DOHH2 (cell line): ENCODE measurements around the gene UTS2B.

Experiments used
- H3F3A ChIP-seq: fragments of 200-600 bp; sonication (generic), shearing (Covaris generic); 2 replicates; pipeline ENCODE4 v1.6.0; 2016; ENCODE audit warnings: antibody characterized with exemption, mild to moderate bottlenecking; ENCODE audit not compliant: control insufficient read depth, insufficient read depth
- H3K27ac ChIP-seq: fragments of 200-600 bp; sonication (generic); 2 replicates; pipeline ENCODE4 v1.5.1; 2014; ENCODE audit warnings: low read depth, mild to moderate bottlenecking, low read length, moderate library complexity
- H3K27me3 ChIP-seq: fragments of 200-600 bp; sonication (generic); 2 replicates; pipeline ENCODE4 v1.6.1; 2014; ENCODE audit warnings: mild to moderate bottlenecking, low read length, mixed read lengths; ENCODE audit not compliant: control insufficient read depth
- H3K36me3 ChIP-seq: fragments of 200-600 bp; sonication (generic); 2 replicates; pipeline ENCODE4 v1.6.1; 2014; ENCODE audit warnings: mild to moderate bottlenecking, low read length, moderate library complexity, mixed read lengths; ENCODE audit not compliant: control insufficient read depth
- H3K4me1 ChIP-seq: fragments of 200-600 bp; sonication (generic); 2 replicates; pipeline ENCODE4 v1.6.1; 2014; ENCODE audit warnings: mild to moderate bottlenecking, low read length, mixed read lengths; ENCODE audit not compliant: control insufficient read depth
- H3K4me2 ChIP-seq: fragments of 200-600 bp; sonication (generic); 2 replicates; pipeline ENCODE4 v1.6.0; 2014; ENCODE audit warnings: mild to moderate bottlenecking, low read length, moderate library complexity
- H3K4me3 ChIP-seq: fragments of 200-600 bp; sonication (generic); 2 replicates; pipeline ENCODE4 v1.5.1; 2014; ENCODE audit warnings: mild to moderate bottlenecking, low read length, mixed read lengths
- H3K79me2 ChIP-seq: fragments of 200-600 bp; sonication (generic); 2 replicates; pipeline ENCODE4 v1.6.1; 2014; ENCODE audit warnings: mild to moderate bottlenecking, low read length, mixed read lengths; ENCODE audit not compliant: control insufficient read depth
- H3K9me2 ChIP-seq: fragments of 200-600 bp; sonication (generic); replicated peaks from 2 replicates; pipeline ENCODE4 v1.6.1; 2014; ENCODE audit warnings: mild to moderate bottlenecking, low read length, mixed read lengths; ENCODE audit not compliant: control insufficient read depth
- H3K9me3 ChIP-seq: fragments of 200-600 bp; sonication (generic); 2 replicates; pipeline ENCODE4 v1.6.1; 2014; ENCODE audit warnings: antibody characterized with exemption, low read length, mixed read lengths; ENCODE audit not compliant: control insufficient read depth, insufficient read depth
- H4K20me1 ChIP-seq: fragments of 200-600 bp; sonication (generic); 2 replicates; pipeline ENCODE4 v1.6.0; 2014; ENCODE audit warnings: low read depth, mild to moderate bottlenecking, antibody characterized with exemption, low read length, moderate library complexity; ENCODE audit not compliant: control insufficient read depth, insufficient read depth
- CTCF ChIP-seq: fragments of 200-600 bp; sonication (generic); IDR thresholded peaks from one replicate; pipeline ENCODE4 v1.5.1; 2014; ENCODE audit warnings: antibody characterized with exemption, mild to moderate bottlenecking, low read depth, low read length; ENCODE audit not compliant: poor library complexity, severe bottlenecking
- EZH2phosphoT487 ChIP-seq: fragments of 200-600 bp; sonication (generic); IDR thresholded peaks from 2 replicates; pipeline ENCODE4 v1.6.1; 2017; ENCODE audit warnings: borderline replicate concordance, mild to moderate bottlenecking, antibody characterized with exemption, low read length, moderate library complexity, mixed read lengths

UTS2B gene

GRCh38 chr3:191260431-191261303, 69.7 kb downstream of the UTS2B start:
- Histone ChIP-seq H4K20me1 (no peaks in the 10 kb centered on the region), H3K36me3 (no peaks in the 10 kb centered on the region), H3K27me3 (no peaks in the 10 kb centered on the region), H3K27ac (no peak overlapping the region), H3K4me3 (no peak overlapping the region), H3K4me1 (peaks cover 34% of the 10 kb centered on the region), H3K9me2 (no peaks in the 10 kb centered on the region), H3K9me3 (no peaks in the 10 kb centered on the region), H3K79me2 (no peaks in the 10 kb centered on the region), H3K4me2 (no peak overlapping the region), H3F3A (no peaks in the 10 kb centered on the region)
- TF ChIP-seq EZH2phosphoT487 (no peak), CTCF (no peak)

DNA sequence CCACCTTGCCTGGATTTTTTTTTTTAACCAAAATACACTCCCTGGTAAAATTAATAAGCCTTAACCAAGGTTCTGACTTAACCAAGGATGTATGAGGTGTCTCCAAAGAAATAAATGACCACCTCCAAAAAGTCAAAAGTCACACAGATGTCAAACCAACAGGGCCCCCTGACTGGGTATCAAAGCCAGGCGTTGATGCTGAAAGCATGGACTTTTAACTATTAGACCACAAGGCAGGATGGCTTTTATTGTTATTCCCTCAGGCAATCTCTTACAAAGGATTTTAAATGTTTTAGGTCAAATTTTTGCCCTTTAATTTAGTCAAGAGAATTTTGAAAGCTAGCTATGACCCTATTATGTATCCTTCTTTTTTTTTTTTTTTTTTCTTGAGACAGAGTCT, 70.8 kb downstream of the UTS2B start:
- Histone ChIP-seq H3K9me3 (no peaks in the 10 kb centered on the region), H4K20me1 (no peaks in the 10 kb centered on the region), H3K4me3 (no peak overlapping the region), H3K79me2 (no peaks in the 10 kb centered on the region), H3K27me3 (no peaks in the 10 kb centered on the region), H3K4me2 (peak overlapping the region; percentile 67), H3K27ac (no peak overlapping the region), H3K9me2 (no peaks in the 10 kb centered on the region), H3K4me1 (peaks cover 43% of the 10 kb centered on the region), H3K36me3 (no peaks in the 10 kb centered on the region), H3F3A (no peaks in the 10 kb centered on the region)
- TF ChIP-seq EZH2phosphoT487 (no peak), CTCF (no peak)

GRCh38 chr3:191257286-191257685, 73.0 kb downstream of the UTS2B start:
- TF ChIP-seq CTCF (no peak), EZH2phosphoT487 (no peak)
- Histone ChIP-seq H3K36me3 (no peaks in the 10 kb centered on the region; the same call in 1 of the 2 replicates), H3K4me2 (no peak overlapping the region; the same call in 1 of the 2 replicates), H3K9me2 (no peaks in the 10 kb centered on the region), H3K27me3 (no peaks in the 10 kb centered on the region), H4K20me1 (no peaks in the 10 kb centered on the region), H3K4me1 (peaks cover 62% of the 10 kb centered on the region), H3K4me3 (no peak overlapping the region), H3K27ac (no peak overlapping the region), H3K9me3 (no peaks in the 10 kb centered on the region), H3F3A (no peaks in the 10 kb centered on the region), H3K79me2 (no peaks in the 10 kb centered on the region)
